WERI-Rb-1 (cell line): ENCODE data around the gene DERA.

Experiments
- DNase-seq: peaks from one replicate; pipeline ENCODE4 v3.0.0-alpha.2; 2020
- H3K27ac ChIP-seq: fragments of 250-450 bp; sonication (Bioruptor Pico); 2 replicates; pipeline ENCODE4 v1.5.1; 2020; ENCODE audit warnings: mild to moderate bottlenecking, moderate library complexity
- H3K27me3 ChIP-seq: fragments of 250-450 bp; sonication (Bioruptor Pico); 2 replicates; pipeline ENCODE4 v1.5.1; 2021; ENCODE audit warnings: mild to moderate bottlenecking, low read depth, moderate library complexity; ENCODE audit not compliant: insufficient read depth, severe bottlenecking
- H3K36me3 ChIP-seq: fragments of 250-450 bp; sonication (Bioruptor Pico); 2 replicates; pipeline ENCODE4 v1.5.1; 2020; ENCODE audit warnings: mild to moderate bottlenecking, moderate library complexity
- H3K4me3 ChIP-seq: 2 replicates; pipeline ENCODE4 v1.5.1; 2011; ENCODE audit warnings: low read depth, mild to moderate bottlenecking, control low read depth, low read length
- H3K9me3 ChIP-seq: fragments of 250-450 bp; sonication (Bioruptor Pico); 2 replicates; pipeline ENCODE4 v1.5.1; 2021; ENCODE audit warnings: mild to moderate bottlenecking, moderate library complexity; ENCODE audit not compliant: severe bottlenecking
- CTCF ChIP-seq: IDR thresholded peaks from 2 replicates; pipeline ENCODE4 v1.5.1; 2011; ENCODE audit warnings: low read depth, mild to moderate bottlenecking, control low read depth, inconsistent platforms, low read length

Gene DERA

GRCh38 chr12:15883536-15883935, 27.6 kb upstream of the DERA start:
- H3K4me3 ChIP-seq: peak overlapping the region; percentile 92
- H3K9me3 ChIP-seq: no peaks in the 10 kb centered on the region
- H3K36me3 ChIP-seq: peaks cover 46% of the 10 kb centered on the region
- DNase-seq: no peak
- H3K27me3 ChIP-seq: no peaks in the 10 kb centered on the region
- no peak overlapping the region for H3K27ac ChIP-seq
- TF ChIP-seq CTCF: no peak

GRCh38 chr12:15886372-15887042, 24.6 kb upstream of the DERA start:
- Histone ChIP-seq H3K4me3 (no peak overlapping the region), H3K9me3 (no peaks in the 10 kb centered on the region), H3K27ac (no peak overlapping the region), H3K27me3 (no peaks in the 10 kb centered on the region), H3K36me3 (peaks cover 64% of the 10 kb centered on the region)
- no peak for TF ChIP-seq CTCF
- no peak for DNase-seq

- no peak for TF ChIP-seq CTCF
- Histone ChIP-seq H3K27me3 (no peaks in the 10 kb centered on the region), H3K4me3 (no peak overlapping the region), H3K36me3 (peaks cover 71% of the 10 kb centered on the region), H3K27ac (no peak overlapping the region), H3K9me3 (no peaks in the 10 kb centered on the region)
- DNase-seq: no peak
Measured at GRCh38 chr12:15887043-15887817, 23.9 kb upstream of the DERA start.

GRCh38 chr12:15892645-15893259, 18.4 kb upstream of the DERA start:
- Histone ChIP-seq H3K36me3 (peaks cover 66% of the 10 kb centered on the region), H3K27ac (no peak overlapping the region), H3K9me3 (no peaks in the 10 kb centered on the region), H3K27me3 (no peaks in the 10 kb centered on the region), H3K4me3 (no peak overlapping the region)
- no peak for TF ChIP-seq CTCF
- no peak for DNase-seq

GRCh38 chr12:15893260-15893659, 17.9 kb upstream of the DERA start:
- no peak for DNase-seq
- Histone ChIP-seq H3K9me3 (no peaks in the 10 kb centered on the region), H3K4me3 (no peak overlapping the region), H3K27ac (no peak overlapping the region), H3K27me3 (no peaks in the 10 kb centered on the region), H3K36me3 (peaks cover 69% of the 10 kb centered on the region)
- no peak for TF ChIP-seq CTCF
